ENCODE measurements around the gene MORN1. TPM values are rescaled to one million over a fixed set of nuclear protein-coding genes. Genes with fewer than 3 reads are reported as not detected.

Gene MORN1
- total and polyA plus RNA-seq, 2 experiments from 2014 or later = 10.8 to 24.4 TPM

DNA sequence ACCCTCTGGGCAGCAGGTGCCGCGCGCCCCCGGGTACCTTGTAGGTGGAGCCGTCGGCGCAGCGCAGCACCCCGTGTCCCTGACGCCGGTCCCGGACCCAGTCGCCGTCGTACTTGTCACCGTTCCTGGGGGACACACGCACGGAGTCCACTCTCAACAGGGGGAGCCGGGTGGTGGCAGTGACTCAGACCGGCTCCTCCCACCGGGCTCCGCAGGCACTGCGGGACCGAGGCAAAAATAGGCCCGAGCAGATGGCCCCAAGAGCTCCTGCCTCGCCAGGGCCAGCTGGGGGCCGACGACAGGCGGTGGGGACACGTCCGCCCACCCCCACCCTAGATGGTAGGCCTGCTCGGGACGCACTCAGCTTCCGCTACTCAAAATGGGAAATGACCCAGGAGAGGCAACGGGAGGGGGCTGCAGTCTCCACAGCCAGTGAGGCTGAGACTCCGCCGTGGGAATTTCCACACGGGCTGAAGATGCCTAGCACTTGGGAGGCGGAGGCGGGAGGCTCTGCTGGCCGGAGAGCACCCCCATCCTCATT lies 6.3 kb downstream of the MORN1 start:
- Histone ChIP-seq H3K9me3 (ENCODE audit: low read depth) (no peaks in the 10 kb centered on the region), H3K27ac (no peak overlapping the region), H3K27me3 (no peaks in the 10 kb centered on the region), H3K4me3 (no peak overlapping the region), H3K36me3 (no peaks in the 10 kb centered on the region), H3K4me1 (ENCODE audit: low read depth) (no peaks in the 10 kb centered on the region)
- TF ChIP-seq, protein P1, sequence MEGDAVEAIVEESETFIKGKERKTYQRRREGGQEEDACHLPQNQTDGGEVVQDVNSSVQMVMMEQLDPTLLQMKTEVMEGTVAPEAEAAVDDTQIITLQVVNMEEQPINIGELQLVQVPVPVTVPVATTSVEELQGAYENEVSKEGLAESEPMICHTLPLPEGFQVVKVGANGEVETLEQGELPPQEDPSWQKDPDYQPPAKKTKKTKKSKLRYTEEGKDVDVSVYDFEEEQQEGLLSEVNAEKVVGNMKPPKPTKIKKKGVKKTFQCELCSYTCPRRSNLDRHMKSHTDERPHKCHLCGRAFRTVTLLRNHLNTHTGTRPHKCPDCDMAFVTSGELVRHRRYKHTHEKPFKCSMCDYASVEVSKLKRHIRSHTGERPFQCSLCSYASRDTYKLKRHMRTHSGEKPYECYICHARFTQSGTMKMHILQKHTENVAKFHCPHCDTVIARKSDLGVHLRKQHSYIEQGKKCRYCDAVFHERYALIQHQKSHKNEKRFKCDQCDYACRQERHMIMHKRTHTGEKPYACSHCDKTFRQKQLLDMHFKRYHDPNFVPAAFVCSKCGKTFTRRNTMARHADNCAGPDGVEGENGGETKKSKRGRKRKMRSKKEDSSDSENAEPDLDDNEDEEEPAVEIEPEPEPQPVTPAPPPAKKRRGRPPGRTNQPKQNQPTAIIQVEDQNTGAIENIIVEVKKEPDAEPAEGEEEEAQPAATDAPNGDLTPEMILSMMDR (IDR thresholded peaks at IDR 0.05; ENCODE audit: low read depth, low read length) = no peak
- no peak for DNase-seq (ENCODE audit: low read depth in 1 of 2, low spot score in 1 of 2)

DNA sequence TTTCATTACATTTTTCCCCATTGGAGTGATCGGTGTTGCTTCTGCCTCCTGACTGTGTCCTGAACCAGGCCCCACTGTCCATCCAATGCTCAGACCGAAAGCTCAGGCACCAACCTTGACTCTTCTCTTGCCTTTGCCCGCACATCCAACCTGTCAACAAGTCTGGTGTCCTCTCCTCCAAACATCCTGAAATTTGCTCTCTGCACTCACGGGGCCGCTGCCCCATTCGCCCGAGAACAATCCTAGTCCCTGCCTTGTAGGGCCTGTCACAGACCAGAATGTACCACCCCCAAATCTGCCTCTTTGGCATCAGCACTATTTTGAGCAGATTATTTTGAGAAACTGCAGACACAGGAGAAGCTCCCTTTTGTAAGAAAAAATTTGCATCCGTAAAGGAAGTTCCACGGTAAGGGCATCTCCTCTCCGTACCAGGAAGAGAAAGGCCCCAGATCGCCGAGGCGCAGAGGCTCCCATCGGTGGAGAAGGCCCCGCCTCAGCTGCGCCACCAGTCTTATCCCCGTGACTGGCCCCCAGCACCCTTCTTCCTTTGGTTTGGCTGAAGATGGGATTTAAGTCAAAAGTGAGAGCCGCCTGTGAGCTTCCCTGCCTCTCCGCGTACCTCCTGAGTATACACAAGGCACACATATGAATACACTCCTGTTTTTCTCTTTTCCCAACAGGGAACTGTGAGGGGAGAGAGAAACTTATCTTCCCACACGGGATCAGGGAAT lies 7.1 kb downstream of the MORN1 start:
- Histone ChIP-seq H3K27ac (no peak overlapping the region), H3K27me3 (no peaks in the 10 kb centered on the region), H3K9me3 (ENCODE audit: low read depth) (no peaks in the 10 kb centered on the region), H3K4me3 (no peak overlapping the region), H3K4me1 (ENCODE audit: low read depth) (no peaks in the 10 kb centered on the region), H3K36me3 (no peaks in the 10 kb centered on the region)
- TF ChIP-seq, protein P1 (IDR thresholded peaks at IDR 0.05; ENCODE audit: low read depth, low read length) = no peak
- DNase-seq (ENCODE audit: low read depth in 1 of 2, low spot score in 1 of 2) = no peak

GRCh38 chr1:2383576-2383975 lies 7.8 kb downstream of the MORN1 start:
- Histone ChIP-seq H3K27me3 (no peaks in the 10 kb centered on the region), H3K4me3 (no peak overlapping the region), H3K4me1 (ENCODE audit: low read depth) (no peaks in the 10 kb centered on the region), H3K27ac (no peak overlapping the region), H3K36me3 (no peaks in the 10 kb centered on the region), H3K9me3 (ENCODE audit: low read depth) (no peaks in the 10 kb centered on the region)
- DNase-seq (ENCODE audit: low read depth in 1 of 2, low spot score in 1 of 2) = no peak
- TF ChIP-seq, protein P1 (IDR thresholded peaks at IDR 0.05; ENCODE audit: low read depth, low read length) = no peak

GRCh38 chr1:2382621-2383361 lies 8.6 kb downstream of the MORN1 start:
- peak; percentile 32 to 54 for DNase-seq (ENCODE audit: low read depth in 1 of 2, low spot score in 1 of 2)
- H3K27me3 ChIP-seq = no peaks in the 10 kb centered on the region
- TF ChIP-seq, protein P1 (IDR thresholded peaks at IDR 0.05; ENCODE audit: low read depth, low read length) = peak; percentile 56
- H3K4me1 ChIP-seq (ENCODE audit: low read depth) = no peaks in the 10 kb centered on the region
- H3K27ac ChIP-seq = no peak overlapping the region
- H3K4me3 ChIP-seq = no peak overlapping the region
- no peaks in the 10 kb centered on the region for H3K9me3 ChIP-seq (ENCODE audit: low read depth)
- H3K36me3 ChIP-seq = no peaks in the 10 kb centered on the region

- TF ChIP-seq, protein P1 (IDR thresholded peaks at IDR 0.05; ENCODE audit: low read depth, low read length) = peak; percentile 94
- H3K4me3 ChIP-seq = no peak overlapping the region
- H3K36me3 ChIP-seq = no peaks in the 10 kb centered on the region
- no peak overlapping the region for H3K27ac ChIP-seq
- H3K9me3 ChIP-seq (ENCODE audit: low read depth) = no peaks in the 10 kb centered on the region
- H3K4me1 ChIP-seq (ENCODE audit: low read depth) = no peaks in the 10 kb centered on the region
- DNase-seq (ENCODE audit: low read depth in 1 of 2, low spot score in 1 of 2) = peak; percentile 82 to 88
- H3K27me3 ChIP-seq = no peaks in the 10 kb centered on the region
Observed at GRCh38 chr1:2381741-2382620, 9.4 kb downstream of the MORN1 start.

All from cardiac muscle cell (in vitro differentiated cells and primary cell).